GM23338 (cell line): Measurements from ENCODE around the gene ROBO1. TPM values are rescaled to one million over a fixed set of nuclear protein-coding genes. Genes with fewer than 3 reads are reported as not detected.
A peak's percentile ranks its signal among the peaks of the same experiment; 100 is the strongest.

ENCODE experiments used
- ATAC-seq: fragments of 200-7000 bp; cut with Tn5 transposase; 3 replicates; pipeline ENCODE4 v1.9.1; 2020
- DNase-seq: peaks from one replicate; pipeline ENCODE4 v3.0.0-alpha.2; 2015; ENCODE audit warnings: low spot score
- H2AFZ ChIP-seq: fragments of 200-600 bp; sonication (generic); 2 replicates; pipeline ENCODE4 v1.8.0; 2016; ENCODE audit warnings: antibody characterized with exemption, mild to moderate bottlenecking, moderate library complexity
- H3F3A ChIP-seq: fragments of 200-600 bp; sonication (generic); replicated peaks from 2 replicates; pipeline ENCODE4 v1.8.0; 2017; ENCODE audit warnings: antibody characterized with exemption, mixed run types, low read depth
- H3K27ac ChIP-seq: fragments of 200-600 bp; sonication (generic); 2 replicates; pipeline ENCODE4 v1.6.1; 2016; ENCODE audit warnings: low read depth
- H3K27me3 ChIP-seq: fragments of 200-600 bp; sonication (generic); 2 replicates; pipeline ENCODE4 v1.8.0; 2016; ENCODE audit warnings: mild to moderate bottlenecking, mixed run types, moderate library complexity; ENCODE audit not compliant: insufficient read depth
- H3K36me3 ChIP-seq: fragments of 200-600 bp; sonication (generic); 2 replicates; pipeline ENCODE4 v1.8.0; 2016; ENCODE audit warnings: mild to moderate bottlenecking; ENCODE audit not compliant: insufficient read depth
- H3K4me1 ChIP-seq: fragments of 200-600 bp; sonication (generic); 2 replicates; pipeline ENCODE4 v1.8.0; 2016; ENCODE audit warnings: mild to moderate bottlenecking, moderate library complexity; ENCODE audit not compliant: insufficient read depth
- H3K4me2 ChIP-seq: fragments of 200-600 bp; sonication (generic); 2 replicates; pipeline ENCODE4 v1.7.1; 2017; ENCODE audit warnings: mixed run types
- H3K4me3 ChIP-seq: fragments of 200-600 bp; sonication (generic); 2 replicates; pipeline ENCODE4 v1.6.1; 2016; ENCODE audit warnings: mixed run types
- H3K79me2 ChIP-seq: fragments of 200-600 bp; sonication (generic); replicated peaks from 2 replicates; pipeline ENCODE4 v1.8.0; 2017; ENCODE audit warnings: mild to moderate bottlenecking; ENCODE audit not compliant: insufficient read depth
- H3K9me2 ChIP-seq: fragments of 200-600 bp; sonication (generic); 2 replicates; pipeline ENCODE4 v1.8.0; 2017; ENCODE audit not compliant: insufficient read depth
- H4K20me1 ChIP-seq: fragments of 200-600 bp; sonication (generic); replicated peaks from 2 replicates; pipeline ENCODE4 v1.8.0; 2017; ENCODE audit warnings: mild to moderate bottlenecking; ENCODE audit not compliant: insufficient read depth
- H3K27ac Mint-ChIP-seq: 2 replicates; pipeline ENCODE4 v1.8.0; 2020; ENCODE audit warnings: inconsistent platforms, mild to moderate bottlenecking, moderate library complexity, mixed read lengths
- H3K27me3 Mint-ChIP-seq: 3 replicates; pipeline ENCODE4 v1.8.0; 2022; ENCODE audit warnings: low read depth, mild to moderate bottlenecking, moderate library complexity, mixed read lengths, inconsistent platforms; ENCODE audit not compliant: insufficient read depth, poor library complexity
- H3K36me3 Mint-ChIP-seq: 3 replicates; pipeline ENCODE4 v1.8.0; 2021; ENCODE audit warnings: low read depth, mild to moderate bottlenecking, inconsistent platforms, moderate library complexity, mixed read lengths
- H3K4me1 Mint-ChIP-seq: 3 replicates; pipeline ENCODE4 v1.8.0; 2020; ENCODE audit warnings: mild to moderate bottlenecking, inconsistent platforms, mixed read lengths
- H3K4me3 Mint-ChIP-seq: 3 replicates; pipeline ENCODE4 v1.8.0; 2021; ENCODE audit warnings: moderate library complexity, mild to moderate bottlenecking, inconsistent platforms, mixed read lengths
- H3K9me3 Mint-ChIP-seq: 3 replicates; pipeline ENCODE4 v1.8.0; 2020; ENCODE audit warnings: moderate library complexity, mild to moderate bottlenecking, inconsistent platforms, mixed read lengths
- CREB1 ChIP-seq: fragments of 250-450 bp; sonication (Bioruptor Pico); IDR thresholded peaks from 2 replicates; pipeline ENCODE4 v1.5.0; 2020; ENCODE audit warnings: low read depth, mild to moderate bottlenecking, moderate library complexity
- EZH2 ChIP-seq: fragments of 200-600 bp; sonication (generic); IDR thresholded peaks from one replicate; pipeline ENCODE4 v1.8.0; 2017; ENCODE audit warnings: antibody characterized with exemption, mild to moderate bottlenecking, low read depth; ENCODE audit not compliant: unreplicated experiment
- EZH2phosphoT487 ChIP-seq: fragments of 200-600 bp; sonication (generic); IDR thresholded peaks from one replicate; pipeline ENCODE4 v1.8.1; 2018; ENCODE audit warnings: antibody characterized with exemption; ENCODE audit not compliant: unreplicated experiment
- JUNB ChIP-seq: IDR thresholded peaks from one replicate; pipeline ENCODE4 v1.6.1; 2016; ENCODE audit warnings: antibody characterized with exemption; ENCODE audit not compliant: unreplicated experiment
- NANOG ChIP-seq: IDR thresholded peaks from 2 replicates; pipeline ENCODE4 v1.6.1; 2016; ENCODE audit warnings: antibody characterized with exemption, borderline replicate concordance
- POLR2AphosphoS5 ChIP-seq: IDR thresholded peaks from 2 replicates; pipeline ENCODE4 v1.6.1; 2016; ENCODE audit warnings: antibody characterized with exemption, low read depth
- REST ChIP-seq: IDR thresholded peaks from one replicate; pipeline ENCODE4 v1.6.1; 2018; ENCODE audit warnings: antibody characterized with exemption; ENCODE audit not compliant: unreplicated experiment
- STAT1 ChIP-seq: IDR thresholded peaks from one replicate; pipeline ENCODE4 v1.6.1; 2016; ENCODE audit warnings: antibody characterized with exemption; ENCODE audit not compliant: unreplicated experiment
- ZNF114 ChIP-seq: fragments of 250-450 bp; sonication (Bioruptor Pico); IDR thresholded peaks from 2 replicates; pipeline ENCODE4 v1.5.0; 2020; ENCODE audit warnings: mild to moderate bottlenecking, moderate library complexity
- ZNF331 ChIP-seq: fragments of 250-450 bp; sonication (Bioruptor Pico); IDR thresholded peaks from 2 replicates; pipeline ENCODE4 v1.5.0; 2020; ENCODE audit warnings: low read depth, mild to moderate bottlenecking, moderate library complexity
- ZNF462 ChIP-seq: fragments of 250-450 bp; sonication (Bioruptor Pico); IDR thresholded peaks from 2 replicates; pipeline ENCODE4 v1.5.0; 2020; ENCODE audit warnings: mild to moderate bottlenecking, moderate library complexity
- polyA plus RNA-seq: library from polyadenylated mRNA; unstranded; fragments of >200 nt; fragmentation: Nextera tagmentation; extraction: Ambion mirVana; gene quantifications from 2 replicates; pipeline ENCODE4 v1.2.1, GENCODE V29; 2016
- total RNA-seq: library from RNA; depleted of rRNA; stranded (reverse); fragments of >200 nt; shearing (Covaris generic); gene quantifications from 2 replicates; pipeline ENCODE4 v1.2.3, GENCODE V29; 2014
- TF ChIP-seq, protein P1 (sequence below): IDR thresholded peaks from 2 replicates; pipeline ENCODE4 v1.6.1; 2016; ENCODE audit warnings: antibody characterized with exemption

Gene ROBO1
- total and polyA plus RNA-seq, 2 experiments from 2014 or later, result 19.2 to 78.3 TPM

- no peak for TF ChIP-seq POLR2AphosphoS5
- TF ChIP-seq ZNF462 (CRISPR knock-in tag), result no peak
- TF ChIP-seq ZNF331 (CRISPR knock-in tag), result no peak
Observed at GRCh38 chr3:79310016-79310415, 457.8 kb downstream of the ROBO1 start (continued).

- Mint-ChIP-seq H3K9me3 (no peaks in the 10 kb centered on the region), H3K36me3 (no peaks in the 10 kb centered on the region), H3K4me1 (peaks cover 25% of the 10 kb centered on the region), H3K27me3 (no peaks in the 10 kb centered on the region), H3K27ac (no peak overlapping the region; the same call in 1 of the 2 replicates), H3K4me3 (no peak overlapping the region)
- no peaks in the 10 kb centered on the region for H3K79me2 ChIP-seq
- no peak overlapping the region for H3K27ac ChIP-seq
- DNase-seq (peak; percentile 39), ATAC-seq (peak; percentile 69)
- no peak overlapping the region for H3K4me3 ChIP-seq
- no peaks in the 10 kb centered on the region for H3K9me2 ChIP-seq
- H3K36me3 ChIP-seq, result no peaks in the 10 kb centered on the region
- no peaks in the 10 kb centered on the region for H3F3A ChIP-seq
- peaks cover 20% of the 10 kb centered on the region for H3K4me1 ChIP-seq
- H2AFZ ChIP-seq, result no peak overlapping the region
- no peaks in the 10 kb centered on the region for H3K27me3 ChIP-seq
- no peaks in the 10 kb centered on the region for H4K20me1 ChIP-seq
- peak overlapping the region; percentile 4; the same call in 1 of the 2 replicates for H3K4me2 ChIP-seq
- TF ChIP-seq ZNF114 (CRISPR knock-in tag) (no peak), CREB1 (CRISPR knock-in tag) (no peak), STAT1 (no peak), JUNB (no peak), POLR2AphosphoS5 (no peak), ZNF331 (CRISPR knock-in tag) (no peak), EZH2 (no peak), EZH2phosphoT487 (no peak), REST (no peak), NANOG (no peak)
- TF ChIP-seq, protein P1, sequence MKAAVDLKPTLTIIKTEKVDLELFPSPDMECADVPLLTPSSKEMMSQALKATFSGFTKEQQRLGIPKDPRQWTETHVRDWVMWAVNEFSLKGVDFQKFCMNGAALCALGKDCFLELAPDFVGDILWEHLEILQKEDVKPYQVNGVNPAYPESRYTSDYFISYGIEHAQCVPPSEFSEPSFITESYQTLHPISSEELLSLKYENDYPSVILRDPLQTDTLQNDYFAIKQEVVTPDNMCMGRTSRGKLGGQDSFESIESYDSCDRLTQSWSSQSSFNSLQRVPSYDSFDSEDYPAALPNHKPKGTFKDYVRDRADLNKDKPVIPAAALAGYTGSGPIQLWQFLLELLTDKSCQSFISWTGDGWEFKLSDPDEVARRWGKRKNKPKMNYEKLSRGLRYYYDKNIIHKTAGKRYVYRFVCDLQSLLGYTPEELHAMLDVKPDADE, result no peak
Observed at GRCh38 chr3:79306934-79307570, 460.7 kb downstream of the ROBO1 start.
